NCI-H1092 (cell line): Measurements from ENCODE around the gene CCNI2.

Experiments used
- DNase-seq: peaks from one replicate; lab custom pipeline; 2025; lab: John Stamatoyannopoulos, UW

The CCNI2 gene

GRCh38 chr5:132765311-132766019 lies 18.2 kb downstream of the CCNI2 start:
- no peak for DNase-seq

- DNase-seq = no peak
These were observed 19.0 kb downstream of the CCNI2 start for GRCh38 chr5:132766020-132766805.

GRCh38 chr5:132766806-132767055 lies 19.5 kb downstream of the CCNI2 start:
- DNase-seq = no peak

- no peak for DNase-seq
These were observed 19.9 kb downstream of the CCNI2 start for GRCh38 chr5:132767150-132767549.

GRCh38 chr5:132768485-132768868 lies 21.3 kb downstream of the CCNI2 start:
- DNase-seq = no peak

GRCh38 chr5:132770476-132771159 lies 23.4 kb downstream of the CCNI2 start:
- no peak for DNase-seq

- DNase-seq = no peak
These were observed 24.3 kb downstream of the CCNI2 start for GRCh38 chr5:132771503-132771998.

- DNase-seq = no peak
These were observed 25.3 kb downstream of the CCNI2 start for GRCh38 chr5:132772291-132773070.

- no peak for DNase-seq
These were observed 25.9 kb downstream of the CCNI2 start for GRCh38 chr5:132773114-132773513.

- DNase-seq = no peak
These were observed 26.6 kb downstream of the CCNI2 start for GRCh38 chr5:132773601-132774355.

- DNase-seq = no peak
These were observed 27.2 kb downstream of the CCNI2 start for GRCh38 chr5:132774406-132774805.

- DNase-seq = no peak
These were observed 27.7 kb downstream of the CCNI2 start for GRCh38 chr5:132774896-132775295.

GRCh38 chr5:132775476-132775961 lies 28.3 kb downstream of the CCNI2 start:
- DNase-seq = no peak

- peak; percentile 41 for DNase-seq
These were observed 29.1 kb downstream of the CCNI2 start for GRCh38 chr5:132776131-132776937.

GRCh38 chr5:132776938-132777208 lies 29.6 kb downstream of the CCNI2 start:
- no peak for DNase-seq

GRCh38 chr5:132777209-132778069 lies 30.2 kb downstream of the CCNI2 start, which contains the start of gene SEPTIN8:
Gene SEPTIN8 (minus strand): TSS chr5:132777239. CDS start chr5:132777137, 102 bp downstream.
- DNase-seq = no peak

- no peak for DNase-seq
These were observed 30.9 kb downstream of the CCNI2 start for GRCh38 chr5:132778129-132778528.

- no peak for DNase-seq
These were observed 31.6 kb downstream of the CCNI2 start for GRCh38 chr5:132778856-132779255.

GRCh38 chr5:132779961-132780360 lies 32.7 kb downstream of the CCNI2 start:
- no peak for DNase-seq

- DNase-seq = no peak
These were observed 33.4 kb downstream of the CCNI2 start for GRCh38 chr5:132780577-132780976.
